ENCODE data around the gene C3orf20.

DNA sequence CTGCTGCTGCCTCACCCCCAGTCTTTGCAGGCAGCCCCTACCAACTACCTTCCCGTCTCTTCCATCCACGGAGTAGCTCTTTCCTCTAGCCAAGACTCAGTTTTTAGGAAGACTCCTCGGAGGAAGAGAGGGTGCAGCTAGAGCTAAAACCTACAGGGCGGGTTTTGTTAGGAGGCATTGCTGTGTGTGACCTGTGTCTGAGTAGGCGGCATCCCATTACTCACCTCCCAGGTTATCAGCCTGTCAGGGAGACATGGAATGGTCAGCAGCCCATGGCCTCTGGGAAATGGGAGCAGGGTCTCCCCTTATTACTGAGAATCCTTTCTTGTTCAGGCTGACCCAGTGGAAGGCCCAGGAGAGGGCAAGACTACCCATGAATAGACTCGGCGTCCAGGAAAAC, 100.1 kb downstream of the C3orf20 start:
- no peak for TF ChIP-seq SIN3A (IDR thresholded peaks at IDR 0.05; ENCODE audit: borderline replicate concordance, insufficient read depth, low read depth, low read length)
- TF ChIP-seq, protein P1, sequence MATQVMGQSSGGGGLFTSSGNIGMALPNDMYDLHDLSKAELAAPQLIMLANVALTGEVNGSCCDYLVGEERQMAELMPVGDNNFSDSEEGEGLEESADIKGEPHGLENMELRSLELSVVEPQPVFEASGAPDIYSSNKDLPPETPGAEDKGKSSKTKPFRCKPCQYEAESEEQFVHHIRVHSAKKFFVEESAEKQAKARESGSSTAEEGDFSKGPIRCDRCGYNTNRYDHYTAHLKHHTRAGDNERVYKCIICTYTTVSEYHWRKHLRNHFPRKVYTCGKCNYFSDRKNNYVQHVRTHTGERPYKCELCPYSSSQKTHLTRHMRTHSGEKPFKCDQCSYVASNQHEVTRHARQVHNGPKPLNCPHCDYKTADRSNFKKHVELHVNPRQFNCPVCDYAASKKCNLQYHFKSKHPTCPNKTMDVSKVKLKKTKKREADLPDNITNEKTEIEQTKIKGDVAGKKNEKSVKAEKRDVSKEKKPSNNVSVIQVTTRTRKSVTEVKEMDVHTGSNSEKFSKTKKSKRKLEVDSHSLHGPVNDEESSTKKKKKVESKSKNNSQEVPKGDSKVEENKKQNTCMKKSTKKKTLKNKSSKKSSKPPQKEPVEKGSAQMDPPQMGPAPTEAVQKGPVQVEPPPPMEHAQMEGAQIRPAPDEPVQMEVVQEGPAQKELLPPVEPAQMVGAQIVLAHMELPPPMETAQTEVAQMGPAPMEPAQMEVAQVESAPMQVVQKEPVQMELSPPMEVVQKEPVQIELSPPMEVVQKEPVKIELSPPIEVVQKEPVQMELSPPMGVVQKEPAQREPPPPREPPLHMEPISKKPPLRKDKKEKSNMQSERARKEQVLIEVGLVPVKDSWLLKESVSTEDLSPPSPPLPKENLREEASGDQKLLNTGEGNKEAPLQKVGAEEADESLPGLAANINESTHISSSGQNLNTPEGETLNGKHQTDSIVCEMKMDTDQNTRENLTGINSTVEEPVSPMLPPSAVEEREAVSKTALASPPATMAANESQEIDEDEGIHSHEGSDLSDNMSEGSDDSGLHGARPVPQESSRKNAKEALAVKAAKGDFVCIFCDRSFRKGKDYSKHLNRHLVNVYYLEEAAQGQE (IDR thresholded peaks at IDR 0.05; ENCODE audit: insufficient read depth in 1 of 2, low read depth in 2 of 2, low read length in 1 of 2), result no peak
- TF ChIP-seq, protein P2, sequence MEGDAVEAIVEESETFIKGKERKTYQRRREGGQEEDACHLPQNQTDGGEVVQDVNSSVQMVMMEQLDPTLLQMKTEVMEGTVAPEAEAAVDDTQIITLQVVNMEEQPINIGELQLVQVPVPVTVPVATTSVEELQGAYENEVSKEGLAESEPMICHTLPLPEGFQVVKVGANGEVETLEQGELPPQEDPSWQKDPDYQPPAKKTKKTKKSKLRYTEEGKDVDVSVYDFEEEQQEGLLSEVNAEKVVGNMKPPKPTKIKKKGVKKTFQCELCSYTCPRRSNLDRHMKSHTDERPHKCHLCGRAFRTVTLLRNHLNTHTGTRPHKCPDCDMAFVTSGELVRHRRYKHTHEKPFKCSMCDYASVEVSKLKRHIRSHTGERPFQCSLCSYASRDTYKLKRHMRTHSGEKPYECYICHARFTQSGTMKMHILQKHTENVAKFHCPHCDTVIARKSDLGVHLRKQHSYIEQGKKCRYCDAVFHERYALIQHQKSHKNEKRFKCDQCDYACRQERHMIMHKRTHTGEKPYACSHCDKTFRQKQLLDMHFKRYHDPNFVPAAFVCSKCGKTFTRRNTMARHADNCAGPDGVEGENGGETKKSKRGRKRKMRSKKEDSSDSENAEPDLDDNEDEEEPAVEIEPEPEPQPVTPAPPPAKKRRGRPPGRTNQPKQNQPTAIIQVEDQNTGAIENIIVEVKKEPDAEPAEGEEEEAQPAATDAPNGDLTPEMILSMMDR (IDR thresholded peaks at IDR 0.05), result no peak
- TF ChIP-seq POLR2AphosphoS5 (IDR thresholded peaks at IDR 0.05; ENCODE audit: low read depth, low read length), result no peak
- TF ChIP-seq TCF7L2 (IDR thresholded peaks at IDR 0.05; ENCODE audit: low read depth, low read length), result no peak
